HEK293 (cell line): ENCODE results near the gene PIP4K2A.

Experiments used
- FEZF1 ChIP-seq: fragments of 450-650 bp; formaldehyde crosslinking; IDR thresholded peaks from 2 replicates; pipeline ENCODE4 v1.5.1; 2016; ENCODE audit warnings: missing biosample characterization, missing genetic modification characterization
- KLF8 ChIP-seq: fragments of 450-650 bp; formaldehyde crosslinking; IDR thresholded peaks from 2 replicates; pipeline ENCODE4 v1.5.1; 2016; ENCODE audit warnings: missing biosample characterization, missing genetic modification characterization
- ZNF391 ChIP-seq: fragments of 450-650 bp; formaldehyde crosslinking; IDR thresholded peaks from 2 replicates; pipeline ENCODE4 v1.5.1; 2016; ENCODE audit warnings: low read depth, missing biosample characterization, missing genetic modification characterization, borderline replicate concordance
- ZNF670 ChIP-seq: fragments of 450-650 bp; formaldehyde crosslinking; IDR thresholded peaks from 2 replicates; pipeline ENCODE4 v1.5.1; 2016; ENCODE audit warnings: missing biosample characterization, missing genetic modification characterization, low read depth
- TF ChIP-seq, protein P1 (sequence below): fragments of 450-650 bp; formaldehyde crosslinking; IDR thresholded peaks from 2 replicates; pipeline ENCODE4 v1.5.1; 2016; ENCODE audit warnings: missing biosample characterization, missing genetic modification characterization

DNA sequence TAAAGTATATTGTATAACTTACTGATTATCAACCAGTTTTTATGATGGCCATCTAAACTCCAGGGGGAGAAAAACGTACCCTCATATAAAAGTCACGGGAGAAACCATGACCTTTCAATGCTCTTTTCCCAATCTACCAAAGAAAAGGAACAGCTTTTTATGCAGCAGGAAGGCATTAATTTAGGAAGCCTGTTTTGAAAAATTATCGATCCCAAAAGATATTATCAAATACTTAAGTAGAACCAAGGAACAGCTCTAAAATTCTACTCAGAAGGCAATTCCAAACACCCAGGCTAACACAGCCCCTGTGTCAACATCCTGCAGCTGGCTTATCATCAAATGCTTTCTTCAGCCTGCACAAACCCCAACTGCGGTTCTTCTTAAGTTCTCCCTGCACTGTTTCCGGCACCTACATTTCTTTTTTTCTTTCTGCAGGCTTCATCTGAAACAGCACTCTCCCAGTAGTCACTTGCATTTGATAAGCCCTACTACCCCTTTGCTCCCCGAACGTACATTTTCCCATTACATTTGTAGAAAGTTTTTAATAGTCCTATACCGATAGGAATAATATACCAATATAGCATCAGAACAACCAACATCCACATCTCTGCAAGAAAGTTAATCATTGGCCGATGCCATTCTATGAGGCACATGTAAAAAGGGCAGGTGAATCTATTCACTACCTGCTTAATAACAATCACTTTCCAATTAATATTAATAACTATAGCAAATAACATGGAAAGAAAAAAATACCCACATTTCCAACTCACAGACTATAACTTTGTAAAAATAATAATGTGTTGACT, 47.9 kb downstream of the PIP4K2A start:
- TF ChIP-seq ZNF670 (tag by site-specific recombination), result no peak
- TF ChIP-seq, protein P1, sequence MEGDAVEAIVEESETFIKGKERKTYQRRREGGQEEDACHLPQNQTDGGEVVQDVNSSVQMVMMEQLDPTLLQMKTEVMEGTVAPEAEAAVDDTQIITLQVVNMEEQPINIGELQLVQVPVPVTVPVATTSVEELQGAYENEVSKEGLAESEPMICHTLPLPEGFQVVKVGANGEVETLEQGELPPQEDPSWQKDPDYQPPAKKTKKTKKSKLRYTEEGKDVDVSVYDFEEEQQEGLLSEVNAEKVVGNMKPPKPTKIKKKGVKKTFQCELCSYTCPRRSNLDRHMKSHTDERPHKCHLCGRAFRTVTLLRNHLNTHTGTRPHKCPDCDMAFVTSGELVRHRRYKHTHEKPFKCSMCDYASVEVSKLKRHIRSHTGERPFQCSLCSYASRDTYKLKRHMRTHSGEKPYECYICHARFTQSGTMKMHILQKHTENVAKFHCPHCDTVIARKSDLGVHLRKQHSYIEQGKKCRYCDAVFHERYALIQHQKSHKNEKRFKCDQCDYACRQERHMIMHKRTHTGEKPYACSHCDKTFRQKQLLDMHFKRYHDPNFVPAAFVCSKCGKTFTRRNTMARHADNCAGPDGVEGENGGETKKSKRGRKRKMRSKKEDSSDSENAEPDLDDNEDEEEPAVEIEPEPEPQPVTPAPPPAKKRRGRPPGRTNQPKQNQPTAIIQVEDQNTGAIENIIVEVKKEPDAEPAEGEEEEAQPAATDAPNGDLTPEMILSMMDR (tag by site-specific recombination), result no peak
- TF ChIP-seq ZNF391 (tag by site-specific recombination), result no peak
- no peak for TF ChIP-seq KLF8 (tag by site-specific recombination)
- TF ChIP-seq FEZF1, result no peak
